ENCODE results near the gene AP3D1. TPM values are rescaled to one million over a fixed set of nuclear protein-coding genes. Genes with fewer than 3 reads are reported as not detected.

The AP3D1 gene
- total RNA-seq, 4 donors from 2014 or later, result 71.0 to 139 (median 99.0) TPM

DNA sequence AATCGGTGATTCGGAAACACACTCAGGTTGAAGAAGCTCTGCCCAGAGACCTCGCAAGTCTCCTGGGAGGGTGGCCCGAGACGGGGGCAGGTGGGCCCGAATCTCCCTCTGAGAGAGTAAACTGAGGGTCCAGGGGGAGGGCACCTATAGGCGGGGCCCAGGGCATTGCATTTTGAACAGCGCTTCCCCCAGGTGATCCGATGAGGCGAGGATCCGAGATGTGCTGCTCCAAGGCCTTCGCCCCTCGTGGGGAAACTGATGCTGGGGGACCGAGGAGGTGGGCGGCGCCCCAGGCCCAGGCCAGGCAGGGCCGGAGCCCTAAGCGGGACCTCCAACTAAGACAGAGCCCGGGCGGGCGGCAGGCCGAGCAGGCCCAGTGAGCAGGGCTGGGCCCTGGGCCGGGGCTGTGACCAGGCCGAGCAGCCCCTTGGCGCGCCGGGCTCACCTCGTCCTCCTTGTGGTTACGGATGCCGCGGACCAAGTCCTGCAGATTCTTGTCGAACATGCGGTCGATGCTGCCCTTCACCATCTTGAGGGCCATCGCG lies 500 bp downstream of the AP3D1 start:
- ATAC-seq (peak; percentile 22 to 25), DNase-seq (no peak)
- Histone ChIP-seq H3K36me3 (no peaks in the 10 kb centered on the region), H3K4me1 (peaks cover 29 to 41% of the 10 kb centered on the region in 2 donors), H3K27me3 (no peaks in the 10 kb centered on the region), H3K27ac (peak overlapping the region; percentile 92 to 97 (median 96)), H3K4me3 (peak overlapping the region; percentile 83 to 100 (median 92)), H3K9me3 (no peaks in the 10 kb centered on the region)
- TF ChIP-seq, protein P1, sequence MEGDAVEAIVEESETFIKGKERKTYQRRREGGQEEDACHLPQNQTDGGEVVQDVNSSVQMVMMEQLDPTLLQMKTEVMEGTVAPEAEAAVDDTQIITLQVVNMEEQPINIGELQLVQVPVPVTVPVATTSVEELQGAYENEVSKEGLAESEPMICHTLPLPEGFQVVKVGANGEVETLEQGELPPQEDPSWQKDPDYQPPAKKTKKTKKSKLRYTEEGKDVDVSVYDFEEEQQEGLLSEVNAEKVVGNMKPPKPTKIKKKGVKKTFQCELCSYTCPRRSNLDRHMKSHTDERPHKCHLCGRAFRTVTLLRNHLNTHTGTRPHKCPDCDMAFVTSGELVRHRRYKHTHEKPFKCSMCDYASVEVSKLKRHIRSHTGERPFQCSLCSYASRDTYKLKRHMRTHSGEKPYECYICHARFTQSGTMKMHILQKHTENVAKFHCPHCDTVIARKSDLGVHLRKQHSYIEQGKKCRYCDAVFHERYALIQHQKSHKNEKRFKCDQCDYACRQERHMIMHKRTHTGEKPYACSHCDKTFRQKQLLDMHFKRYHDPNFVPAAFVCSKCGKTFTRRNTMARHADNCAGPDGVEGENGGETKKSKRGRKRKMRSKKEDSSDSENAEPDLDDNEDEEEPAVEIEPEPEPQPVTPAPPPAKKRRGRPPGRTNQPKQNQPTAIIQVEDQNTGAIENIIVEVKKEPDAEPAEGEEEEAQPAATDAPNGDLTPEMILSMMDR (IDR thresholded peaks at IDR 0.05 in 4 of 5, conservative IDR thresholded peaks at IDR 0.05 in 1 of 5), result no peak
- TF ChIP-seq POLR2A (IDR thresholded peaks at IDR 0.05), result no peak
- intact Hi-C loops (cut with DNase I; ENCODE audit: low total_unique reads), result loop anchor here (1.0 to 5.0 kb wide), 4 partner anchors 35 to 461 kb away; partner anchors contain the start of genes IZUMO4 and MOB3A
- in situ Hi-C loops (cut with MboI; ENCODE audit: low sequenced_read_pairs in 4 of 4), result loop anchor here in 2 of 4 donors (10.0 kb wide), 4 partner anchors 84 to 244 kb away; partner anchors contain the start of genes LSM7 (in 1 of the 2), PLEKHJ1 (in 1 of the 2), SF3A2 (in 1 of the 2) and SPPL2B (in 1 of the 2)

DNA sequence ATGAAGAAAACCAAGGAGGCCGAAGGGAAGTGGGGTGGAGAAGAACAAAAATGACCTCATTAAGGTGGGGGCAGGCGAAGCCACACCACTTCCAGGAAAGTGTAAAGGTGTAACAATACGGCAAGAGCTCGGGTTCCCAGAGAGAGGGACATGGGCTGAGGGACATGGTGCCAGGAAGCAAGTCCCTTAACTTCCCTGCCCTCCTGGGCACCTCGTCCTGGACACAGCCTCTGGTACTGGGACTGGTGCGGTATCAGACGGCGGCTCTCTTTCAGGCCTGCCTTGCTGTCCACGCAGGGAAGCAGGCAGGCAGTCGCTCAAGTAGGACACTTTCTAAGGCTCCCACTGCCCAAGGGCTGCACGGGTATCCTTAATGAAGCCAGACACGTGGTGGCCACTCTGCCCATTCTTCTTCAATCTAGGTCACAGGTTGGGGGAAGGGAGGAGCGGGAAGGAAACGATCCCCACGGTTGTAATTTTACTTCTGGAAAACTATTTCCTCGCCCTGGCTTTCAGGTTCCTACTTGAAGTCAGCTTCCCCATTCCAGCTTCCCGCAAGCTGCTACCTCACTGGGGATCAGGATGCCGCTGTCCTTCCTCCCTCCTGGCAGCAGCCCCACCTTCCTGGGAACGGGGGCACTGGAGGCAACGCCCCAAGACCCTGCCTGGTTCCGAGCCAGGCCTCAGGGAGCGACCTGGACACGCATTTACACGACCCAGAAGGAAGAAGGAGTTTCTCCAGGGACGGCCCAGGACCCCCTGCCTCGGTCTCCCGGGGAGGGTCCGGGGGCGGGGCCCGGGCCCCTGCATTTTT lies 1.2 kb downstream of the AP3D1 start:
- intact Hi-C loops (cut with DNase I; ENCODE audit: low total_unique reads) (loop anchor here (2.0 to 5.0 kb wide), 2 partner anchors 53 to 462 kb away; partner anchors contain the start of genes IZUMO4 and MOB3A), in situ Hi-C loops (cut with MboI; ENCODE audit: low sequenced_read_pairs in 4 of 4) (loop anchor here in 2 of 4 donors (10.0 kb wide), 4 partner anchors 85 to 245 kb away; partner anchors contain the start of genes LSM7 (in 1 of the 2), PLEKHJ1 (in 1 of the 2), SF3A2 (in 1 of the 2) and SPPL2B (in 1 of the 2))
- DNase-seq (peak; percentile 41 to 57), ATAC-seq (peak in 1 of 2 donors; percentile 42)
- no peaks in the 10 kb centered on the region for H3K27me3 ChIP-seq
- TF ChIP-seq, protein P1 (IDR thresholded peaks at IDR 0.05 in 4 of 5, conservative IDR thresholded peaks at IDR 0.05 in 1 of 5), result no peak
- TF ChIP-seq POLR2A (IDR thresholded peaks at IDR 0.05), result peak in 1 of 2 donors; percentile 13
- no peaks in the 10 kb centered on the region for H3K9me3 ChIP-seq
- H3K4me3 ChIP-seq, result peak overlapping the region; percentile 83 to 100 (median 92)
- H3K36me3 ChIP-seq, result no peaks in the 10 kb centered on the region
- H3K4me1 ChIP-seq, result peaks cover 29 to 47% of the 10 kb centered on the region in 2 donors
- H3K27ac ChIP-seq, result peak overlapping the region; percentile 92 to 97 (median 96)

DNA sequence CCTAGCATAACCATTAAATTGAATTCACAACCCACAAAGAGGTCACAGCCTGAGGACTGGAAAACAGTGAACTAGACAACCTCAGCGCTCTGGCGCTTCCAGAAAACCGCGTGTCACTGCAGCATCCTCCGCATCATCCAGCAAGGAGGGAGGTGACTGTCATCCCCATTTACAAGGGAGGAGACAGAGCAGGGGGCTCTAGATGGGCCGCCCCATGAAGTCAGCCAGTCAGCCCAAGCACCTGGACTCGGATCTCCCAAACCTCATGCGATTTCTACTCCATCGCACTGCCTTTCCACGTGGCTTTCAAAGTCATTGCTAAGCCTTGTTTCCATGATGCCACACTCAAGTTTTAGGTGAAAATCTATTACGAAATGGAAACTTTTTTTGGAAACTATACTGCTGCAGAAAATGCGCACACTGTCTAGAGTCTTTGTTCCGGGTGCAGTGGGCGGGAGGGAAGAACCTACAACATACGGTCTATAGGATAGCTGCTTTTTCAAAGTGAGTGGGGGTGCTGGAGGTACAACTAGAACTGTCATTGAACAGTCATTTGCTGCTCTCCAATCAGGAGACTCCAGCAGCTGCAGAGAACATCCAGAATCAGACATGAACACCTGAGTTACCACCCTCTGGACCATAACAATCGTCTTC lies 2.8 kb downstream of the AP3D1 start:
- no peaks in the 10 kb centered on the region for H3K36me3 ChIP-seq
- TF ChIP-seq POLR2A (IDR thresholded peaks at IDR 0.05), result no peak
- TF ChIP-seq, protein P1 (IDR thresholded peaks at IDR 0.05 in 4 of 5, conservative IDR thresholded peaks at IDR 0.05 in 1 of 5), result no peak
- H3K4me1 ChIP-seq, result peaks cover 29 to 49% of the 10 kb centered on the region in 2 donors
- H3K27ac ChIP-seq, result peak overlapping the region; percentile 22 to 97 (median 94)
- DNase-seq (no peak), ATAC-seq (no peak)
- no peak overlapping the region for H3K4me3 ChIP-seq
- in situ Hi-C loops (cut with MboI; ENCODE audit: low sequenced_read_pairs in 4 of 4), result no loop called here
- intact Hi-C loops (cut with DNase I; ENCODE audit: low total_unique reads), result no loop called here
- no peaks in the 10 kb centered on the region for H3K27me3 ChIP-seq
- no peaks in the 10 kb centered on the region for H3K9me3 ChIP-seq

DNA sequence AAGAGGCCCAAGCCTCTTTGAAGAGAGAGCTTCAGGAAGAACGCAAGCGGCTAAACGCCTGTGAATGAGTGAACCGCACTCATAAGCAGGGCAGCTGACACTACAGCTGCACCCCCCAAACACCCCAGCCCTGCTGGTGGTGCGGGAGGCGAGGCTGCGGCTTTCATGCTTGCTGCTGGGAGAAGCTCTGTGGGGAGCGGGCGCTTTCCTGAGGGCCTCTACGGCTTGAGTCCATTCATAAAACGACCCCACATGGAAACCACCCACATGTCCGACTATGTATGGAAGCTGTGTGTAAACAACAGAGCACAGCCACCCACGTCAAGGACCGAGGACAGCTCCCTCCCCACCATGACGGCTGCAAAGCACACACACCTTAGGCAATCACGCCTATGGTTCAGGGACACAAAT lies 5.5 kb downstream of the AP3D1 start:
- Histone ChIP-seq H3K4me1 (peaks cover 29 to 48% of the 10 kb centered on the region in 2 donors), H3K36me3 (no peaks in the 10 kb centered on the region), H3K27me3 (no peaks in the 10 kb centered on the region), H3K27ac (no peak overlapping the region), H3K9me3 (no peaks in the 10 kb centered on the region), H3K4me3 (no peak overlapping the region)
- no peak for ATAC-seq
- DNase-seq, result no peak
- in situ Hi-C loops (cut with MboI; ENCODE audit: low sequenced_read_pairs in 4 of 4), result no loop called here
- intact Hi-C loops (cut with DNase I; ENCODE audit: low total_unique reads), result no loop called here
- no peak for TF ChIP-seq POLR2A (IDR thresholded peaks at IDR 0.05)
- TF ChIP-seq, protein P1 (IDR thresholded peaks at IDR 0.05 in 4 of 5, conservative IDR thresholded peaks at IDR 0.05 in 1 of 5), result no peak
